Stimulated activated CD8-positive, alpha-beta memory T cell treated with anti-CD3 and anti-CD28 coated beads, Interleukin-12 subunit alpha, Interleukin-12 subunit beta, amount 100 ng/mL, for 24 hours (primary cell): ENCODE measurements around the gene MRPL24.

Experiments
- DNase-seq: peaks from one replicate; pipeline ENCODE4 v3.0.0-alpha.2; 2020; ENCODE audit errors: extremely low read depth

MRPL24 gene

DNA sequence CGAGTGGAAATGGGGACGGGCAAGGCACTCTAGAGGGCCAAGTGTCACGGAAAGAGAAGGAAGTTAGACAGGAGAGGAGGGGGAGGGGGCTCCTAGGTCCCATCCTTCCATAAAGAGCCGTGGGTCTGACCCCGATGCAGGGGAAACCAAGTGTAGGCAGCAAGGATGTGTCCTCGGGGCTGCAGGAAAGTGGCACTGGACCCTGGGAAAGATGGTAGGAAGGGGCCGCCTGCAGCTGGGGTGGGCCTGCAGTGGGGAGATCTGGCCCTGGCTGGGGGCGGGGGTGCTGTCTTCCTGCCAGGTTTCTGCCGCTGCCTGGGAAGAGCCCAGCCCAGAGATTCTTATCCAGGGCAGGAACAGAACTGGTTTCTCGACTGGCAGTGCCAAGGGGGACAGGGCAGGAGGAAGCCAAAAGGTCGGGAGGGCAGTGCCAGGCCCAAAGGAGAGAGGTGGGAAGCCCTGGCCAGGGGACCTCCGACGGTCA is 48.4 kb downstream of the MRPL24 start:
- no peak for DNase-seq

- no peak for DNase-seq
These were observed 49.0 kb downstream of the MRPL24 start for GRCh38 chr1:156691665-156692440.

GRCh38 chr1:156691191-156691590 is 49.7 kb downstream of the MRPL24 start:
- no peak for DNase-seq

DNA sequence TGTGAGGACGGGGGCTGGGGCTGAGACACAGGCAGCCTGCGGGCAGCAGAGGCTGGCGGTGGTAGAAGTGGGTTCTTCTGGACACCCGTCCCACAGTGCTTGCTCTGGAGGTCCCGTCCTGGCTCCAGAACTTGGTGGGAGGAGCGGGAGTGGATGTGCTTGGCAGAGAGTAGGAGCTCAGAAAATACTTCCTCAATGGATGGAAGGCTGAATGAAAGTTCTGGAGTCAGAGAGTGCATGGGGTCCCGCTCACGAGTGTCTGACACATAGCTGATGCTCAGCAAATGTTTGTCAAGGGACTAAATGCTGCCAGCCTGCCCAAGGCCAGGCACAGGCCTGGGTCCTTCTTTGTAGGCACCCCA is 50.2 kb downstream of the MRPL24 start:
- DNase-seq, result no peak

GRCh38 chr1:156689953-156690674 is 50.8 kb downstream of the MRPL24 start:
- no peak for DNase-seq

DNA sequence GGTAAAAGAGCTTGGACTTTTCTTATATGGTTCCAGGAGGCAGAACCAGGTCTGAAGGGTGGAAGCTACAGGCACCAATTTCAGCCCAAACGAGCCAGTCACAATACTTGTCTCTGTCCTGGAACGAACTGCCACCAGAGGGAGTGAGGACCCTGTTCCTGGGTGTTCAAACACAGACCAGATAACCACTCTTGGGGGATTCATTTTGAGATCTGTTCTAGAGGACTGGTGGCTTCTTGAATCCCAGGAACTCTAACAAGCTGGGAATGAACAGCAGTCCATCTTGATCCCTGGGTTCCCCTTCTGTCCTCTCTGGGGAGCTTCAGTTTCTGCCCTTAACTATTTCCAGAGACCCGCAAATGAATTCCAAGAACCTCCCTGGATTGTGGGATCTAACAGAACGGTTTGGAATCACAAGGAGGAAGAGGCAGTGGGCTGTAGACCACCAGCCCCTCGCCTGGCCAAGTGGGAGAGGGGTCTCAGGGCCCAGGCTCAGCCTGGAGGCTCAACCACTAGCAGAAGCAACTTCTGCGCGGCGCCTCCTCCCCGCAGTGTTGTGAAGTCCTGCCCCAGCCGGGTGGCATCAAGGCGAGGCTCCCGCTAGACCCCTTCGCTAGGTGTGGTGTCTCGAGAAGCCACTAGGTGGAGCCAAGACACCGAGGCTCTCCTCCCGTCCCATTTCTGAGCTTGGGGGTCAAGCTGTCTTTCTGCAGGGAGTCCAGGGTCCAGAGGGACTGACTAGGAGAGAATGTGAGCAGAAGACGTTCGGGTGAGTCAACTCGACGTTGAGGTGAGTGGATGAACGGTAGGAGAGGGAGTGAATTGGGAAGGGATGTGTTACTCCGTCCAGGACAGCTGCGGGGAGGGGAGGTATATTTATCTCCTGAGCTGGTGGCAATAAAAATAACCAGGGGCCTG is 51.6 kb downstream of the MRPL24 start:
- peak; percentile 39 for DNase-seq
